Neural cell (in vitro differentiated cells): ENCODE results near the gene VPS33A. TPM values are rescaled to one million over a fixed set of nuclear protein-coding genes. Genes with fewer than 3 reads are reported as not detected.

Experiments
- H2AFZ ChIP-seq: fragments of 200-600, 300-800 bp; sonication (generic), shearing (Covaris generic); 2 replicates; pipeline ENCODE4 v1.6.0; 2014; ENCODE audit warnings: low read depth, mild to moderate bottlenecking, antibody characterized with exemption, low read length, moderate library complexity
- H3F3A ChIP-seq: fragments of 200-600 bp; shearing (Covaris generic); 2 replicates; pipeline ENCODE4 v1.6.1; 2016; ENCODE audit warnings: mild to moderate bottlenecking, moderate library complexity, mixed read lengths, antibody characterized with exemption, low read length; ENCODE audit not compliant: insufficient read depth, poor library complexity, severe bottlenecking
- H3K27ac ChIP-seq: fragments of 200-600, 300-800 bp; sonication (generic), shearing (Covaris generic); 2 replicates; pipeline ENCODE4 v1.5.1; 2014; ENCODE audit warnings: mild to moderate bottlenecking, low read length, moderate library complexity
- H3K27me3 ChIP-seq: fragments of 300-800, 200-600 bp; sonication (generic), shearing (Covaris generic); 2 replicates; pipeline ENCODE4 v1.6.0; 2014; ENCODE audit warnings: mild to moderate bottlenecking, low read depth, low read length, moderate library complexity; ENCODE audit not compliant: insufficient read depth
- H3K36me3 ChIP-seq: fragments of 300-800, 200-600 bp; sonication (generic), shearing (Covaris generic); 2 replicates; pipeline ENCODE4 v1.5.1; 2014; ENCODE audit warnings: mild to moderate bottlenecking, antibody characterized with exemption, low read length, moderate library complexity; ENCODE audit not compliant: insufficient read depth
- H3K4me2 ChIP-seq: fragments of 300-800, 200-600 bp; sonication (generic), shearing (Covaris generic); 2 replicates; pipeline ENCODE4 v1.6.0; 2014; ENCODE audit warnings: mild to moderate bottlenecking, low read length
- H3K4me3 ChIP-seq: fragments of 300-800, 200-600 bp; sonication (generic), shearing (Covaris generic); 2 replicates; pipeline ENCODE4 v1.5.1; 2014; ENCODE audit warnings: mild to moderate bottlenecking, low read length, moderate library complexity
- H3K79me2 ChIP-seq: fragments of 200-600 bp; shearing (Covaris generic); replicated peaks from 2 replicates; pipeline ENCODE4 v1.6.0; 2014; ENCODE audit warnings: mild to moderate bottlenecking, low read length, moderate library complexity; ENCODE audit not compliant: insufficient read depth
- H3K9ac ChIP-seq: fragments of 300-800, 200-600 bp; sonication (generic), shearing (Covaris generic); 2 replicates; pipeline ENCODE4 v1.6.1; 2016; ENCODE audit warnings: mild to moderate bottlenecking, low read length, mixed read lengths
- H3K9me2 ChIP-seq: fragments of 200-600 bp; shearing (Covaris generic); 2 replicates; pipeline ENCODE4 v1.6.1; 2016; ENCODE audit warnings: mild to moderate bottlenecking, low read length, mixed read lengths; ENCODE audit not compliant: insufficient read depth
- H3K9me3 ChIP-seq: fragments of 200-600, 300-800 bp; sonication (generic), shearing (Covaris generic); 2 replicates; pipeline ENCODE4 v1.6.1; 2016; ENCODE audit warnings: mild to moderate bottlenecking, mixed run types, low read length, moderate library complexity, mixed read lengths
- H4K20me1 ChIP-seq: fragments of 200-600 bp; shearing (Covaris generic); 2 replicates; pipeline ENCODE4 v1.6.1; 2016; ENCODE audit warnings: mild to moderate bottlenecking, mixed run types; ENCODE audit not compliant: insufficient read depth
- CTCF ChIP-seq: fragments of 450-650 bp; IDR thresholded peaks from 2 replicates; pipeline ENCODE4 v1.5.1; 2014; ENCODE audit warnings: antibody characterized with exemption, mild to moderate bottlenecking, moderate library complexity; ENCODE audit not compliant: poor library complexity, severe bottlenecking
- EP300 ChIP-seq: fragments of 450-650 bp; conservative IDR thresholded peaks from 2 replicates; pipeline ENCODE4 v1.6.1; 2014; ENCODE audit warnings: antibody characterized with exemption, mild to moderate bottlenecking, moderate library complexity; ENCODE audit not compliant: poor library complexity, severe bottlenecking
- EZH2 ChIP-seq: fragments of 200-600, 300-800 bp; shearing (Covaris generic), sonication (generic); IDR thresholded peaks from 2 replicates; pipeline ENCODE4 v1.6.1; 2014; ENCODE audit warnings: antibody characterized with exemption, low read length, borderline replicate concordance, mild to moderate bottlenecking; ENCODE audit not compliant: insufficient read depth, poor library complexity, severe bottlenecking
- MXI1 ChIP-seq: fragments of 450-650 bp; conservative IDR thresholded peaks from 2 replicates; pipeline ENCODE4 v1.6.1; 2014; ENCODE audit warnings: antibody characterized with exemption, mild to moderate bottlenecking; ENCODE audit not compliant: poor library complexity, severe bottlenecking
- POLR2AphosphoS5 ChIP-seq: IDR thresholded peaks from 2 replicates; pipeline ENCODE4 v1.6.1; 2012
- RAD21 ChIP-seq: fragments of 450-650 bp; conservative IDR thresholded peaks from 2 replicates; pipeline ENCODE4 v1.6.1; 2014; ENCODE audit warnings: antibody characterized with exemption, mild to moderate bottlenecking, moderate library complexity
- REST ChIP-seq: IDR thresholded peaks from 2 replicates; pipeline ENCODE4 v1.6.1; 2012; ENCODE audit warnings: borderline replicate concordance
- SMC3 ChIP-seq: fragments of 450-650 bp; conservative IDR thresholded peaks from 2 replicates; pipeline ENCODE4 v1.6.1; 2014; ENCODE audit warnings: antibody characterized with exemption, mild to moderate bottlenecking, moderate library complexity; ENCODE audit not compliant: poor library complexity
- TAF1 ChIP-seq: IDR thresholded peaks from 2 replicates; pipeline ENCODE4 v1.6.1; 2012; ENCODE audit warnings: low read depth
- polyA plus RNA-seq: library from polyadenylated mRNA; depleted of rRNA; stranded (reverse); fragments of >200 nt; gene quantifications from 2 replicates; pipeline ENCODE4 v1.2.3, GENCODE V29; 2014

The VPS33A gene
- polyA plus RNA-seq, 1 donor from 2014 or later = 40.9 TPM

GRCh38 chr12:122250536-122250935 lies 15.8 kb downstream of the VPS33A start:
- Histone ChIP-seq H3K27ac (no peak overlapping the region), H3K4me3 (no peak overlapping the region), H2AFZ (no peak overlapping the region), H3F3A (no peaks in the 10 kb centered on the region), H3K79me2 (no peaks in the 10 kb centered on the region), H3K27me3 (no peaks in the 10 kb centered on the region), H3K9ac (no peak overlapping the region), H3K4me2 (no peak overlapping the region), H3K9me3 (no peaks in the 10 kb centered on the region), H4K20me1 (no peaks in the 10 kb centered on the region), H3K36me3 (no peaks in the 10 kb centered on the region), H3K9me2 (no peaks in the 10 kb centered on the region)
- TF ChIP-seq EP300 (no peak), TAF1 (no peak), REST (no peak), SMC3 (no peak), CTCF (no peak), EZH2 (no peak), RAD21 (no peak), POLR2AphosphoS5 (no peak), MXI1 (no peak)

GRCh38 chr12:122250047-122250446 lies 16.2 kb downstream of the VPS33A start:
- Histone ChIP-seq H2AFZ (no peak overlapping the region), H3K9me3 (no peaks in the 10 kb centered on the region), H3K9me2 (no peaks in the 10 kb centered on the region), H3K27me3 (no peaks in the 10 kb centered on the region), H3K79me2 (no peaks in the 10 kb centered on the region), H3K4me2 (no peak overlapping the region), H4K20me1 (no peaks in the 10 kb centered on the region), H3F3A (no peaks in the 10 kb centered on the region), H3K27ac (no peak overlapping the region), H3K36me3 (no peaks in the 10 kb centered on the region), H3K4me3 (no peak overlapping the region), H3K9ac (no peak overlapping the region)
- TF ChIP-seq EP300 = no peak
- no peak for TF ChIP-seq EZH2
- no peak for TF ChIP-seq POLR2AphosphoS5
- no peak for TF ChIP-seq TAF1
- TF ChIP-seq MXI1 = no peak
- TF ChIP-seq SMC3 = no peak
- TF ChIP-seq CTCF = no peak
